Measurements from ENCODE around the gene METTL25. TPM values are rescaled to one million over a fixed set of nuclear protein-coding genes. Genes with fewer than 3 reads are reported as not detected.

METTL25 gene
- total RNA-seq, 4 donors from 2014 or later = 1.5 to 23.2 (median 12.2) TPM

GRCh38 chr12:82325540-82326336, 32.6 kb upstream of the METTL25 start:
- TF ChIP-seq EP300 (IDR thresholded peaks at IDR 0.05; ENCODE audit: low read depth) = no peak
- no peak for TF ChIP-seq POLR2A (IDR thresholded peaks at IDR 0.05)
- no peak for TF ChIP-seq POLR2AphosphoS5 (IDR thresholded peaks at IDR 0.05)
- no peak for TF ChIP-seq CTCF (IDR thresholded peaks at IDR 0.05)
- H3K4me1 ChIP-seq = peaks cover 0 to 18% (median 7%) of the 10 kb centered on the region in 4 donors
- no peak overlapping the region for H3K4me3 ChIP-seq
- H3K27me3 ChIP-seq = no peaks in the 10 kb centered on the region
- no peak overlapping the region for H3K27ac ChIP-seq
- intact Hi-C loops (cut with DNase I; ENCODE audit: low total_unique reads) = no loop called here
- no peak for DNase-seq
- in situ Hi-C loops (cut with MboI; ENCODE audit: low pct_ligation_motif_present in 1 of 4, low pct_unique_long_range_greater_than_20kb in 1 of 4, low sequenced_read_pairs in 3 of 4) = loop anchor here (25.0 kb wide), 2 partner anchors 663 to 688 kb away; no protein-coding TSS in a partner anchor
- H3K9me3 ChIP-seq = no peaks in the 10 kb centered on the region
- no peaks in the 10 kb centered on the region for H3K36me3 ChIP-seq
- 44 to 46% methylated on average over 4 of the region's 4 CpGs for WGBS, 2 donors (ENCODE audit: low coverage in 1 of 2)

- no peaks in the 10 kb centered on the region for H3K9me3 ChIP-seq
- H3K4me3 ChIP-seq = no peak overlapping the region
- in situ Hi-C loops (cut with MboI; ENCODE audit: low pct_ligation_motif_present in 1 of 4, low pct_unique_long_range_greater_than_20kb in 1 of 4, low sequenced_read_pairs in 3 of 4) (loop anchor here (25.0 kb wide), 2 partner anchors 665 to 690 kb away; no protein-coding TSS in a partner anchor), intact Hi-C loops (cut with DNase I; ENCODE audit: low total_unique reads) (no loop called here)
- TF ChIP-seq CTCF (IDR thresholded peaks at IDR 0.05) = peak in 4 of 5 experiments; percentile 26 to 50 (median 42)
- TF ChIP-seq EP300 (IDR thresholded peaks at IDR 0.05; ENCODE audit: low read depth) = no peak
- no peak for TF ChIP-seq POLR2AphosphoS5 (IDR thresholded peaks at IDR 0.05)
- 6 to 10% methylated on average over 1 of the region's 1 CpG for WGBS, 2 donors (ENCODE audit: low coverage in 1 of 2)
- H3K4me1 ChIP-seq = peaks cover 0 to 18% (median 7%) of the 10 kb centered on the region in 4 donors
- no peak for DNase-seq
- no peaks in the 10 kb centered on the region for H3K36me3 ChIP-seq
- H3K27me3 ChIP-seq = no peaks in the 10 kb centered on the region
- H3K27ac ChIP-seq = no peak overlapping the region
Measured at GRCh38 chr12:82326905-82327503, 31.3 kb upstream of the METTL25 start.

GRCh38 chr12:82327861-82328260, 30.5 kb upstream of the METTL25 start:
- Histone ChIP-seq H3K36me3 (no peaks in the 10 kb centered on the region), H3K9me3 (no peaks in the 10 kb centered on the region), H3K4me1 (peaks cover 0 to 18% (median 7%) of the 10 kb centered on the region in 4 donors), H3K4me3 (no peak overlapping the region), H3K27me3 (no peaks in the 10 kb centered on the region), H3K27ac (no peak overlapping the region)
- 81 to 83% methylated on average over 1 of the region's 1 CpG for WGBS, 2 donors (ENCODE audit: low coverage in 1 of 2)
- in situ Hi-C loops (cut with MboI; ENCODE audit: low pct_ligation_motif_present in 1 of 4, low pct_unique_long_range_greater_than_20kb in 1 of 4, low sequenced_read_pairs in 3 of 4) (loop anchor here (25.0 kb wide), 2 partner anchors 666 to 691 kb away; no protein-coding TSS in a partner anchor), intact Hi-C loops (cut with DNase I; ENCODE audit: low total_unique reads) (no loop called here)
- no peak for DNase-seq
- TF ChIP-seq POLR2A (IDR thresholded peaks at IDR 0.05) = no peak
- no peak for TF ChIP-seq EP300 (IDR thresholded peaks at IDR 0.05; ENCODE audit: low read depth)
- TF ChIP-seq POLR2AphosphoS5 (IDR thresholded peaks at IDR 0.05) = no peak
- TF ChIP-seq CTCF (IDR thresholded peaks at IDR 0.05) = no peak

- in situ Hi-C loops (cut with MboI; ENCODE audit: low pct_ligation_motif_present in 1 of 4, low pct_unique_long_range_greater_than_20kb in 1 of 4, low sequenced_read_pairs in 3 of 4) = loop anchor here (25.0 kb wide), 2 partner anchors 667 to 692 kb away; no protein-coding TSS in a partner anchor
- Histone ChIP-seq H3K27me3 (no peaks in the 10 kb centered on the region), H3K9me3 (no peaks in the 10 kb centered on the region), H3K4me1 (peaks cover 0 to 18% (median 7%) of the 10 kb centered on the region in 4 donors), H3K4me3 (no peak overlapping the region), H3K27ac (no peak overlapping the region), H3K36me3 (no peaks in the 10 kb centered on the region)
- intact Hi-C loops (cut with DNase I; ENCODE audit: low total_unique reads) = no loop called here
- no peak for DNase-seq
- no peak for TF ChIP-seq EP300 (IDR thresholded peaks at IDR 0.05; ENCODE audit: low read depth)
- TF ChIP-seq POLR2AphosphoS5 (IDR thresholded peaks at IDR 0.05) = no peak
- no peak for TF ChIP-seq POLR2A (IDR thresholded peaks at IDR 0.05)
- no peak for TF ChIP-seq CTCF (IDR thresholded peaks at IDR 0.05)
- 11 to 27% methylated on average over 1 of the region's 1 CpG for whole genome bisulfite sequencing, 2 donors (ENCODE audit: low coverage in 1 of 2)
Measured at GRCh38 chr12:82329508-82329907, 28.8 kb upstream of the METTL25 start.
